Keratinocyte (primary cell): Measurements from ENCODE around the gene FLAD1. TPM values are rescaled to one million over a fixed set of nuclear protein-coding genes. Genes with fewer than 3 reads are reported as not detected.
"Not testable (repeated sequence)": the region's sequence is repeated elsewhere in the genome, so short reads cannot be mapped to it uniquely, and the experiment has no call there.

Source experiments
- DNase-seq: peaks from one replicate; pipeline ENCODE4 v3.0.0-alpha.2; 2011; ENCODE audit warnings: low read depth, missing footprints, low spot score
- FAIRE-seq: peaks from 2 replicates; lab custom pipeline; 2011; peaks lifted over from hg19 to GRCh38; lab: Jason Lieb, UNC
- H2AFZ ChIP-seq: 2 replicates; pipeline ENCODE4 v1.6.0; 2012; ENCODE audit warnings: low read length, control low read depth, inconsistent platforms; ENCODE audit not compliant: control insufficient read depth
- H3K27ac ChIP-seq: 2 replicates; pipeline ENCODE4 v1.5.1; 2011; ENCODE audit warnings: low read length; ENCODE audit not compliant: control insufficient read depth, insufficient read depth
- H3K27me3 ChIP-seq: 3 replicates; pipeline ENCODE4 v1.6.0; 2011; ENCODE audit warnings: low read length; ENCODE audit not compliant: control insufficient read depth, insufficient read depth; ENCODE audit errors: extremely low read depth
- H3K36me3 ChIP-seq, 2 experiments: 2 replicates in 1 of 2; 3 replicates in 1 of 2; pipeline ENCODE4 v1.5.1; 2011; ENCODE audit warnings: low read length in 2 of 2, mild to moderate bottlenecking in 1 of 2; ENCODE audit not compliant: control insufficient read depth in 2 of 2, insufficient read depth in 2 of 2; ENCODE audit errors: extremely low read depth in 1 of 2
- H3K4me1 ChIP-seq: 3 replicates; pipeline ENCODE4 v1.5.1; 2011; ENCODE audit warnings: low read length; ENCODE audit not compliant: control insufficient read depth, insufficient read depth; ENCODE audit errors: extremely low read depth
- H3K4me2 ChIP-seq: 3 replicates; pipeline ENCODE4 v1.6.0; 2011; ENCODE audit warnings: low read depth, low read length; ENCODE audit not compliant: control insufficient read depth, insufficient read depth; ENCODE audit errors: extremely low read depth
- H3K4me3 ChIP-seq, 3 experiments: fragments of 200-600 bp in 1 of 3; sonication (generic) in 1 of 3; 2 replicates in 2 of 3; 3 replicates in 1 of 3; pipeline ENCODE4 v1.5.1; 2011 to 2016; ENCODE audit warnings: low read length in 3 of 3, mild to moderate bottlenecking in 3 of 3, control low read depth in 2 of 3, inconsistent platforms in 1 of 3, low read depth in 1 of 3, mixed read lengths in 1 of 3, mixed run types in 1 of 3, moderate library complexity in 1 of 3; ENCODE audit not compliant: control insufficient read depth in 2 of 3, insufficient read depth in 2 of 3; ENCODE audit errors: extremely low read depth in 1 of 3
- H3K79me2 ChIP-seq: 2 replicates; pipeline ENCODE4 v1.6.0; 2012; ENCODE audit warnings: low read length; ENCODE audit not compliant: control insufficient read depth, insufficient read depth
- H3K9ac ChIP-seq: 3 replicates; pipeline ENCODE4 v1.6.0; 2011; ENCODE audit warnings: low read length; ENCODE audit not compliant: control insufficient read depth, insufficient read depth; ENCODE audit errors: extremely low read depth
- H3K9me1 ChIP-seq: 3 replicates; pipeline ENCODE4 v1.6.0; 2011; ENCODE audit warnings: low read length; ENCODE audit not compliant: control insufficient read depth, insufficient read depth; ENCODE audit errors: extremely low read depth
- H3K9me3 ChIP-seq: 2 replicates; pipeline ENCODE4 v1.5.1; 2012; ENCODE audit warnings: low read depth, low read length; ENCODE audit not compliant: control insufficient read depth
- H4K20me1 ChIP-seq: 3 replicates; pipeline ENCODE4 v1.6.0; 2011; ENCODE audit warnings: low read length; ENCODE audit not compliant: control insufficient read depth, insufficient read depth; ENCODE audit errors: extremely low read depth
- CTCF ChIP-seq, 3 experiments: IDR thresholded peaks in 1 of 3; conservative IDR thresholded peaks in 1 of 3; optimal IDR thresholded peaks in 1 of 3; 2 replicates in 2 of 3; 3 replicates in 1 of 3; pipeline versions ENCODE3 to v1.5.1; 2011; ENCODE audit warnings: low read length in 3 of 3, mild to moderate bottlenecking in 3 of 3, moderate library complexity in 2 of 3, control low read depth in 1 of 3, inconsistent platforms in 1 of 3; ENCODE audit not compliant: insufficient read depth in 2 of 3; ENCODE audit errors: extremely low read depth in 1 of 3
- EZH2 ChIP-seq: IDR thresholded peaks from one replicate; pipeline ENCODE4 v1.6.1; 2012; ENCODE audit warnings: inconsistent platforms, mild to moderate bottlenecking, low read length, moderate library complexity
- dilution Hi-C: fragments of 300-500 bp; cut with MboI; formaldehyde crosslinking; loops from one replicate; pipeline ENCODE4 v1.7.0; 2020; ENCODE audit warnings: low sequenced_read_pairs; ENCODE audit not compliant: extremely low pct_ligation_motif_present
- polyA plus RNA-seq, 5 experiments: library from polyadenylated mRNA; depleted of rRNA in 3 of 5; stranded (reverse) in 3 of 5; stranded (forward) in 1 of 5; unstranded in 1 of 5; fragments of >200 nt; gene quantifications; 1 replicate in 1 of 5; 2 replicates in 3 of 5; 3 replicates in 1 of 5; pipeline versions ENCODE4 v1.2.1 to v1.2.3, GENCODE V29; 2011 to 2012; ENCODE audit warnings: missing spikeins in 2 of 5, low read depth in 1 of 5, low replicate concordance in 1 of 5

The FLAD1 gene
- polyA plus RNA-seq, 1 donor (not counting 4 experiments of a cell fraction or from before 2014, with no cell fraction given), result 51.4 TPM

DNA sequence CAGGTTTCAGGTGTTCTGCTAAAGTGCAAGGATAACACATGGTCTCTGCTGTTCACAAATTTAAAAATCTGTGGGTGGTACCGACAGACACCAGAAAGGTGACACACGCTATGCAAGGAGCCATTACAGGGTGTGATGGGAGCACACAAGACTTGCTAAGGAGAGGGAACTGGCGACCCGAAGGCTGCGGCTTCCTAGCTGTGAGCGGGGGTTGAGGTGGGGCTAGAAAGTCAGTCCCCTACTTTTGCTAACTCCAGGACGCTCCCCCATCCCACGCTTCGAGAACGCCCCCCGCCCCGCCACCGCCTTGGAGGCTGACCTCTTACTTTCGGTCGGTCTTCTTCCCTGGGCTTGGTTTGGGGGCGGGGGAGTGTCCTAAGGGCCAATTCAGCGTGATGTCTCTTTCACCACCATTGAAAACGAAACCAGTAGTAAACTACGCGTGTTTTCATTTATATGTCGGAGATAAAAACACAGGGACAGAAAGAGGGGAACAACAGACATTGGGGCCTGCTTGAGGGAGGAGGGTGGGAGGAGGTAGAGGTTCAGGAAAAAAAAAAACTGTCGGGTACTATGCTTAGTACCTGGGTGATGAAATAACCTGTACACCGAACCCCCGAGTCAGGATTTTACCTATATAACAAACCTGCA is 7.6 kb upstream of the FLAD1 start:
- no peaks in the 10 kb centered on the region for H3K27me3 ChIP-seq
- FAIRE-seq (no peak), DNase-seq (no peak)
- peaks cover 29% of the 10 kb centered on the region for H3K4me1 ChIP-seq
- dilution Hi-C loops, result no loop called here
- H2AFZ ChIP-seq, result no peak overlapping the region
- H4K20me1 ChIP-seq, result no peaks in the 10 kb centered on the region
- peak overlapping the region; percentile 98 for H3K27ac ChIP-seq
- H3K4me3 ChIP-seq, result peak overlapping the region; percentile 57 to 98 (median 82)
- peak overlapping the region; percentile 96 for H3K9ac ChIP-seq
- no peaks in the 10 kb centered on the region for H3K9me3 ChIP-seq
- H3K36me3 ChIP-seq, result peaks cover 0 to 10% of the 10 kb centered on the region in 2 experiments
- peak overlapping the region; percentile 95 for H3K4me2 ChIP-seq
- no peaks in the 10 kb centered on the region for H3K9me1 ChIP-seq
- no peak for TF ChIP-seq EZH2
- no peak for TF ChIP-seq CTCF (optimal IDR thresholded peaks at IDR 0.05 in 1 of 3, IDR thresholded peaks at IDR 0.05 in 1 of 3, conservative IDR thresholded peaks at IDR 0.05 in 1 of 3; ENCODE audit: extremely low read depth in 1 of 3, insufficient read depth in 2 of 3, low read length in 3 of 3)
- peaks cover 43% of the 10 kb centered on the region for H3K79me2 ChIP-seq

GRCh38 chr1:154977762-154978161 is 5.4 kb upstream of the FLAD1 start:
- H3K9me1 ChIP-seq, H3K4me2 ChIP-seq, H4K20me1 ChIP-seq, H3K27me3 ChIP-seq, H3K9ac ChIP-seq, H3K36me3 ChIP-seq, H3K4me3 ChIP-seq, H3K9me3 ChIP-seq, dilution Hi-C loops, H3K27ac ChIP-seq, H2AFZ ChIP-seq, FAIRE-seq, DNase-seq: not testable (repeated sequence)
- Histone ChIP-seq H3K79me2 (peaks cover 43% of the 10 kb centered on the region), H3K4me1 (peaks cover 16% of the 10 kb centered on the region)

- no peak for DNase-seq
- Histone ChIP-seq H3K36me3 (peaks cover 0 to 10% of the 10 kb centered on the region in 2 experiments), H3K27me3 (no peaks in the 10 kb centered on the region), H3K4me1 (peaks cover 14% of the 10 kb centered on the region), H3K4me2 (no peak overlapping the region), H3K9me3 (no peaks in the 10 kb centered on the region), H3K27ac (no peak overlapping the region), H3K9ac (no peak overlapping the region), H3K79me2 (peaks cover 43% of the 10 kb centered on the region), H4K20me1 (no peaks in the 10 kb centered on the region), H3K9me1 (no peaks in the 10 kb centered on the region), H2AFZ (no peak overlapping the region), H3K4me3 (no peak overlapping the region)
- no peak for TF ChIP-seq CTCF (optimal IDR thresholded peaks at IDR 0.05 in 1 of 3, IDR thresholded peaks at IDR 0.05 in 1 of 3, conservative IDR thresholded peaks at IDR 0.05 in 1 of 3; ENCODE audit: extremely low read depth in 1 of 3, insufficient read depth in 2 of 3, low read length in 3 of 3)
- no peak for TF ChIP-seq EZH2
- dilution Hi-C loops, result no loop called here
- no peak for FAIRE-seq
Observed at GRCh38 chr1:154978360-154978759, 4.8 kb upstream of the FLAD1 start.
